AG10803 (cell line): ENCODE measurements around the gene PRDX3.
A peak's percentile ranks its signal among the peaks of the same experiment; 100 is the strongest.

Experiments used
- DNase-seq: peaks from one replicate; pipeline ENCODE4 v3.0.0; 2010; ENCODE audit warnings: low read depth
- H3K4me3 ChIP-seq: 2 replicates; pipeline ENCODE4 v1.5.1; 2011; ENCODE audit warnings: mild to moderate bottlenecking, low read length, control low read depth
- CTCF ChIP-seq: conservative IDR thresholded peaks from 2 replicates; pipeline ENCODE4 v1.5.1; 2011; ENCODE audit warnings: mild to moderate bottlenecking, low read length, control low read depth, inconsistent platforms

PRDX3 gene

GRCh38 chr10:119210633-119211032 lies 32.0 kb upstream of the PRDX3 start:
- TF ChIP-seq CTCF, result no peak
- H3K4me3 ChIP-seq, result no peak overlapping the region
- DNase-seq, result no peak

- TF ChIP-seq CTCF, result no peak
- DNase-seq, result peak; percentile 42
- peak overlapping the region; percentile 91 for H3K4me3 ChIP-seq
Observed at GRCh38 chr10:119209736-119210355, 31.2 kb upstream of the PRDX3 start.

GRCh38 chr10:119209035-119209735 lies 30.6 kb upstream of the PRDX3 start:
- peak; percentile 66 for DNase-seq
- peak overlapping the region; percentile 91 for H3K4me3 ChIP-seq
- TF ChIP-seq CTCF, result peak; percentile 84

- H3K4me3 ChIP-seq, result peak overlapping the region; percentile 91
- DNase-seq, result peak; percentile 62
- TF ChIP-seq CTCF, result no peak
Observed at GRCh38 chr10:119208553-119208940, 29.9 kb upstream of the PRDX3 start.

GRCh38 chr10:119207713-119208552 lies 29.3 kb upstream of the PRDX3 start:
- H3K4me3 ChIP-seq, result peak overlapping the region; percentile 91
- DNase-seq, result peak; percentile 53
- TF ChIP-seq CTCF, result no peak

- H3K4me3 ChIP-seq, result peak within 1 kb of the TSS; percentile 91
- peak; percentile 97 for DNase-seq
- no peak for TF ChIP-seq CTCF
Observed at GRCh38 chr10:119207366-119207666, 28.7 kb upstream of the PRDX3 start, which contains the start of gene GRK5. TSS of gene GRK5 (plus strand) at chr10:119207571. CDS start at chr10:119207918, 347 bp downstream.
